ENCODE results near the gene ITPKC.

ITPKC gene

DNA sequence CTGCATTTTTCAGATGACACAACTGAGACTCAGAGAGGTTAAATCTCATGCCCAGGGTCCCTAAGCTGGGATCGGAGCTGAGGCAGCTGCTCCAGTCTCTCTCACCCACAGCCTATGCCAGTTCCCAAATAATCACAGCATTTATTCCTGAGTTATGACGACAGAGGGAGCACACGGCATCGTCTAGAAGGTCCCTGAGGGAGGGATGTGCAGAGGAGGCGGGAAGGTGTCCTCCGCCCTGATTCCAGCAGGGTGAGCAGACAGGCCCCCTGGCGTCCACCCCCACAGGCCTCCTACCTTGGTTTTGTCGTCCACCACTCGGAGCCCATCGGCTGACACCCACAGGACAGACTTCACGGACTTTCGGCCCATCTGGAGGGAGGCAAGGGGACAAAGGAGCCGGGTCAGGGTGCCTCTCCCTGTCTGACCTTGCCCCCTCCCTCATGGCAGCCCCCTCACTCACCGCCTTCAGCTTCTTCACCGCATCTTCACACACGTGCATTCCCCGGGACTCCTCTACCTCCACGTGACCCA, 34.4 kb upstream of the ITPKC start:
- H3K79me2 ChIP-seq (ENCODE audit: insufficient read depth, low read length): no peaks in the 10 kb centered on the region
- H3K9me3 ChIP-seq (ENCODE audit: insufficient read depth, low read length, severe bottlenecking): no peaks in the 10 kb centered on the region
- DNase-seq: no peak
- H3K4me2 ChIP-seq (ENCODE audit: insufficient read depth, low read length): no peak overlapping the region
- no peak for ATAC-seq (ENCODE audit: insufficient read depth, low read depth)
- no peak overlapping the region for H3K9ac ChIP-seq (ENCODE audit: low read depth, low read length)
- no peaks in the 10 kb centered on the region for H3K27me3 ChIP-seq (ENCODE audit: insufficient read depth, low read length, poor library complexity)
- no peak overlapping the region for H2AFZ ChIP-seq (ENCODE audit: low read depth, low read length)
- TF ChIP-seq EZH2 (IDR thresholded peaks at IDR 0.05; ENCODE audit: borderline replicate concordance, low read depth, low read length, severe bottlenecking) (no peak), CTCF (IDR thresholded peaks at IDR 0.05; ENCODE audit: borderline replicate concordance, extremely low read depth, low read length, poor library complexity, severe bottlenecking) (no peak)
- no peaks in the 10 kb centered on the region for H4K20me1 ChIP-seq (ENCODE audit: insufficient read depth, low read length)
- no peak overlapping the region for H3K4me3 ChIP-seq (ENCODE audit: low read depth in 1 of 2, low read length in 2 of 2)
- H3K36me3 ChIP-seq (ENCODE audit: insufficient read depth, low read length): peaks cover 24% of the 10 kb centered on the region
- H3K27ac ChIP-seq (ENCODE audit: low read length): no peak overlapping the region
- H3K4me1 ChIP-seq (ENCODE audit: insufficient read depth, low read length): no peaks in the 10 kb centered on the region

GRCh38 chr19:40683437-40683836, 33.5 kb upstream of the ITPKC start:
- no peaks in the 10 kb centered on the region for H3K27me3 ChIP-seq (ENCODE audit: insufficient read depth, low read length, poor library complexity)
- no peak overlapping the region for H3K4me2 ChIP-seq (ENCODE audit: insufficient read depth, low read length)
- no peak overlapping the region for H3K9ac ChIP-seq (ENCODE audit: low read depth, low read length)
- no peaks in the 10 kb centered on the region for H4K20me1 ChIP-seq (ENCODE audit: insufficient read depth, low read length)
- no peak overlapping the region for H3K4me3 ChIP-seq (ENCODE audit: low read depth in 1 of 2, low read length in 2 of 2)
- peaks cover 15% of the 10 kb centered on the region for H3K36me3 ChIP-seq (ENCODE audit: insufficient read depth, low read length)
- H3K9me3 ChIP-seq (ENCODE audit: insufficient read depth, low read length, severe bottlenecking): no peaks in the 10 kb centered on the region
- H2AFZ ChIP-seq (ENCODE audit: low read depth, low read length): no peak overlapping the region
- DNase-seq: no peak
- ATAC-seq (ENCODE audit: insufficient read depth, low read depth): no peak
- H3K27ac ChIP-seq (ENCODE audit: low read length): no peak overlapping the region
- no peaks in the 10 kb centered on the region for H3K4me1 ChIP-seq (ENCODE audit: insufficient read depth, low read length)
- H3K79me2 ChIP-seq (ENCODE audit: insufficient read depth, low read length): no peaks in the 10 kb centered on the region
- TF ChIP-seq EZH2 (IDR thresholded peaks at IDR 0.05; ENCODE audit: borderline replicate concordance, low read depth, low read length, severe bottlenecking) (no peak), CTCF (IDR thresholded peaks at IDR 0.05; ENCODE audit: borderline replicate concordance, extremely low read depth, low read length, poor library complexity, severe bottlenecking) (no peak)

GRCh38 chr19:40684280-40684679, 32.6 kb upstream of the ITPKC start:
- Histone ChIP-seq H2AFZ (ENCODE audit: low read depth, low read length) (no peak overlapping the region), H4K20me1 (ENCODE audit: insufficient read depth, low read length) (no peaks in the 10 kb centered on the region), H3K36me3 (ENCODE audit: insufficient read depth, low read length) (peaks cover 12% of the 10 kb centered on the region), H3K4me1 (ENCODE audit: insufficient read depth, low read length) (peaks cover 7% of the 10 kb centered on the region), H3K27ac (ENCODE audit: low read length) (no peak overlapping the region), H3K4me2 (ENCODE audit: insufficient read depth, low read length) (no peak overlapping the region), H3K4me3 (ENCODE audit: low read depth in 1 of 2, low read length in 2 of 2) (no peak overlapping the region), H3K79me2 (ENCODE audit: insufficient read depth, low read length) (no peaks in the 10 kb centered on the region), H3K9me3 (ENCODE audit: insufficient read depth, low read length, severe bottlenecking) (no peaks in the 10 kb centered on the region), H3K9ac (ENCODE audit: low read depth, low read length) (no peak overlapping the region), H3K27me3 (ENCODE audit: insufficient read depth, low read length, poor library complexity) (no peaks in the 10 kb centered on the region)
- no peak for TF ChIP-seq EZH2 (IDR thresholded peaks at IDR 0.05; ENCODE audit: borderline replicate concordance, low read depth, low read length, severe bottlenecking)
- TF ChIP-seq CTCF (IDR thresholded peaks at IDR 0.05; ENCODE audit: borderline replicate concordance, extremely low read depth, low read length, poor library complexity, severe bottlenecking): no peak
- ATAC-seq (ENCODE audit: insufficient read depth, low read depth) (no peak), DNase-seq (no peak)
